ENCODE measurements around the gene CPNE5. TPM values are rescaled to one million over a fixed set of nuclear protein-coding genes. Genes with fewer than 3 reads are reported as not detected.
A peak's percentile ranks its signal among the peaks of the same experiment; 100 is the strongest.

CPNE5 gene
- polyA plus RNA-seq, 2 of the 4 experiments (the other 2 are of a cell fraction): 0.03 to 0.13 TPM

DNA sequence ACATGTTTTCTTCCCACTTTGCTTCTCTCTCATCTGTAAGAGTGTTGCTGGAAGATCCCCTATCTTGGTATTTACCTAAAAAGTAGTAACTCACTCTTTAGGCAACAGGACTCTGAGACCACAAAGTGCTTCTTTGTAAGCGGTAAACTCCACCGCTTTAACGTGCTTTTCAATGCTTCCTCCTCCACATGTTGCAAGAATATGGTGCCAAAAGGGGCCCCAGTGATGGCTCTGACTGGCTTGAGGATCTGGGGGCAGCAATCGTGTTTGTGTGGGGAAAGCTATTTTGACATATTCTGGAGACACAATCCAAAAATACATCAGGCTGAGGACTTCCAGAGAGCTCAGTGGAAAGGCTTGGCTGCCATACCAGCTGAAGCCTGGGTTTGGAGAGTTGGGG lies 12.4 kb upstream of the CPNE5 start:
- no peak for ATAC-seq
- POLR2A ChIA-PET: no interaction called here
- CTCF ChIA-PET: interaction anchor here (1.0 to 2.8 kb wide), 14 partner anchors 8 to 236 kb away, joined by 3 to 20 read pairs (median 4); partner anchors contain the start of gene C6orf89
- H3K9me3 ChIP-seq: peaks cover 3% of the 10 kb centered on the region; the same call in 1 of the 3 replicates
- no peak overlapping the region for H3K4me3 ChIP-seq
- no peak overlapping the region for H3K4me2 ChIP-seq
- no peak for TF ChIP-seq CHD4 (IDR thresholded peaks at IDR 0.05; ENCODE audit: borderline replicate concordance)
- H3K4me1 ChIP-seq: no peaks in the 10 kb centered on the region
- DNase-seq (ENCODE audit: low read depth in 1 of 2, low spot score in 1 of 2): no peak
- FAIRE-seq: no peak
- no peak overlapping the region for H3K27ac ChIP-seq
- 89% methylated on average over 4 of the region's 4 CpGs for WGBS (ENCODE audit: missing lambda C conversion rate)

DNA sequence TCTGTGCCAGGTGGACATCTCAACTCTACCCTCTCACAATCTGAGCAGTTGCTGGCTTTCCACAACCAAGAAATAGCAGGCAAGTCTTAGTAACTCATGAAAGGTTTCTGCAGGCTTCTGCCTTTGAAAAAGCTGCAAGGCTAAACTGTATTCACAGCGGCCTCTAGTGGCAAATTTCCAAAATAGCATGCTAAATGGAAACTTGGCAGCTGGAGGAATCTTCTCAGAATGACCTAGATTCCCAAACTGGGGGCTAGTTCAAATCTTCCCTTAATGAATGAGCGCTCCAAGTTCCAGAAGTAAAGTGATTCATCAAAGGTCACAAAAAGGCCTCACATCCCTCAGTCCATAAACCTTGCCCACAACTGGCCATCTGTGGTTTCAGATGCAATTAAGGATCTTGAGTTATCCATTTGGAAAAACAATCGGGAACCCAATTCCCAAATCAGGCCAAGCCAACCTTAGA lies 11.9 kb upstream of the CPNE5 start:
- TF ChIP-seq, protein P1, sequence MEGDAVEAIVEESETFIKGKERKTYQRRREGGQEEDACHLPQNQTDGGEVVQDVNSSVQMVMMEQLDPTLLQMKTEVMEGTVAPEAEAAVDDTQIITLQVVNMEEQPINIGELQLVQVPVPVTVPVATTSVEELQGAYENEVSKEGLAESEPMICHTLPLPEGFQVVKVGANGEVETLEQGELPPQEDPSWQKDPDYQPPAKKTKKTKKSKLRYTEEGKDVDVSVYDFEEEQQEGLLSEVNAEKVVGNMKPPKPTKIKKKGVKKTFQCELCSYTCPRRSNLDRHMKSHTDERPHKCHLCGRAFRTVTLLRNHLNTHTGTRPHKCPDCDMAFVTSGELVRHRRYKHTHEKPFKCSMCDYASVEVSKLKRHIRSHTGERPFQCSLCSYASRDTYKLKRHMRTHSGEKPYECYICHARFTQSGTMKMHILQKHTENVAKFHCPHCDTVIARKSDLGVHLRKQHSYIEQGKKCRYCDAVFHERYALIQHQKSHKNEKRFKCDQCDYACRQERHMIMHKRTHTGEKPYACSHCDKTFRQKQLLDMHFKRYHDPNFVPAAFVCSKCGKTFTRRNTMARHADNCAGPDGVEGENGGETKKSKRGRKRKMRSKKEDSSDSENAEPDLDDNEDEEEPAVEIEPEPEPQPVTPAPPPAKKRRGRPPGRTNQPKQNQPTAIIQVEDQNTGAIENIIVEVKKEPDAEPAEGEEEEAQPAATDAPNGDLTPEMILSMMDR (IDR thresholded peaks at IDR 0.05): peak; percentile 53
- TF ChIP-seq RAD21 (conservative IDR thresholded peaks at IDR 0.05 in 1 of 2, IDR thresholded peaks at IDR 0.05 in 1 of 2): peak; percentile 31 to 50; a peak in 3 of 5 replicates
- TF ChIP-seq HOXB13 (CRISPR knock-in tag; IDR thresholded peaks at IDR 0.05; ENCODE audit: low read depth): no peak
- no peak for ATAC-seq
- 52% methylated on average over 3 of the region's 3 CpGs for WGBS (ENCODE audit: missing lambda C conversion rate)
- DNase-seq (ENCODE audit: low read depth in 1 of 2, low spot score in 1 of 2): peak; percentile 19 to 45
- ChIA-PET CTCF (interaction anchor here (0.7 to 2.8 kb wide), 15 partner anchors 7 to 236 kb away, joined by 3 to 20 read pairs (median 4); partner anchors contain the start of gene C6orf89), POLR2A (no interaction called here)
- no peak for FAIRE-seq
- Histone ChIP-seq H3K4me1 (no peaks in the 10 kb centered on the region), H3K4me3 (no peak overlapping the region), H3K4me2 (no peak overlapping the region), H3K27ac (no peak overlapping the region), H3K9me3 (peaks cover 3% of the 10 kb centered on the region; the same call in 1 of the 3 replicates)

DNA sequence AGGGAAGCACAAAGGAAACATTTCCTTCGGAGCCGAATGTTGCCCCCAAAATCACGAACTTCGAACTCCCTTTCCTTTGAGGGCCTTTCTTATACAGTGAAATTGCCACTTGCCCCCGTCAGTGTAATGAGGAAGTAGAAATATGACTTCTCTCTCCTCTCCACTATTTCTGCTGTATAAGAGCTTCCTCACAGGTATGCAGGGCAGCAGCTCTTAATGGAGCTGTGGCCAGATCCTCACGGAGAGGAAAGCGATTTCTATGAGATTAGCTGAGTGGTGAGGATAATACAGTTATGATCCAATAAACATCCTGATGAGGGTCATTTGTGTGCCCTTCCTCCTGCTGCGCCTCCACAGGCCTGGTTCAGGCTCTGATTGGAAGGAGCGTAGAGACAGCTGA lies 10.8 kb upstream of the CPNE5 start:
- peaks cover 3% of the 10 kb centered on the region; the same call in 1 of the 3 replicates for H3K9me3 ChIP-seq
- ChIA-PET POLR2A (no interaction called here), CTCF (interaction anchor here (1.0 to 1.4 kb wide), 4 partner anchors 9 to 117 kb away, joined by 3 to 12 read pairs (median 3); no protein-coding TSS in a partner anchor)
- DNase-seq (ENCODE audit: low read depth in 1 of 2, low spot score in 1 of 2): no peak
- no peak for ATAC-seq
- 96% methylated on average over 9 of the region's 9 CpGs for WGBS (ENCODE audit: missing lambda C conversion rate)
- no peak for FAIRE-seq
- no peak overlapping the region for H3K4me2 ChIP-seq
- TF ChIP-seq HOXA7 (CRISPR knock-in tag; IDR thresholded peaks at IDR 0.05) (no peak), EP300 (IDR thresholded peaks at IDR 0.05) (no peak), FOXS1 (CRISPR knock-in tag; IDR thresholded peaks at IDR 0.05) (no peak), TP53 (CRISPR knock-in tag; IDR thresholded peaks at IDR 0.05) (no peak), CHD2 (IDR thresholded peaks at IDR 0.05; ENCODE audit: low read length, partially characterized antibody) (no peak), EHF (CRISPR knock-in tag; IDR thresholded peaks at IDR 0.05) (no peak), SMC3 (IDR thresholded peaks at IDR 0.05) (no peak), MAZ (IDR thresholded peaks at IDR 0.05; ENCODE audit: borderline replicate concordance, low read depth, low read length) (no peak), JUNB (IDR thresholded peaks at IDR 0.05) (no peak), ZFP36 (IDR thresholded peaks at IDR 0.05; ENCODE audit: borderline replicate concordance, partially characterized antibody) (no peak), KDM1A (IDR thresholded peaks at IDR 0.05; ENCODE audit: low read depth) (no peak), JUN (IDR thresholded peaks at IDR 0.05) (no peak), NPAS2 (CRISPR knock-in tag; IDR thresholded peaks at IDR 0.05; ENCODE audit: borderline replicate concordance) (no peak), RCOR1 (IDR thresholded peaks at IDR 0.05; ENCODE audit: low read depth, low read length) (no peak), NR3C1 (IDR thresholded peaks at IDR 0.05) (no peak)
- TF ChIP-seq, protein P2, sequence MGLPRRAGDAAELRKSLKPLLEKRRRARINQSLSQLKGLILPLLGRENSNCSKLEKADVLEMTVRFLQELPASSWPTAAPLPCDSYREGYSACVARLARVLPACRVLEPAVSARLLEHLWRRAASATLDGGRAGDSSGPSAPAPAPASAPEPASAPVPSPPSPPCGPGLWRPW (IDR thresholded peaks at IDR 0.05): no peak
- no peaks in the 10 kb centered on the region for H3K4me1 ChIP-seq
- H3K4me3 ChIP-seq: no peak overlapping the region
- no peak overlapping the region for H3K27ac ChIP-seq
